Large intestine (tissue), 3 donors: ENCODE data around the gene BOC. TPM values are rescaled to one million over a fixed set of nuclear protein-coding genes. Genes with fewer than 3 reads are reported as not detected.

Experiments
- DNase-seq, 2 donors: peaks; one replicate each; pipeline versions ENCODE4 v3.0.0 to v3.0.0-alpha.2; 2013
- H3K27ac ChIP-seq: one replicate; pipeline ENCODE4 v1.5.1; 2013; ENCODE audit warnings: low read length
- H3K27me3 ChIP-seq: 2 replicates; pipeline ENCODE4 v1.6.1; 2013; ENCODE audit warnings: low read length; ENCODE audit not compliant: control insufficient read depth, insufficient read depth
- H3K36me3 ChIP-seq: 2 replicates; pipeline ENCODE4 v1.6.1; 2013; ENCODE audit warnings: low read length; ENCODE audit not compliant: control insufficient read depth, insufficient read depth
- H3K4me1 ChIP-seq: one replicate; pipeline ENCODE4 v1.6.1; 2013; ENCODE audit warnings: low read length; ENCODE audit not compliant: control insufficient read depth, insufficient read depth
- H3K4me3 ChIP-seq: one replicate; pipeline ENCODE4 v1.5.1; 2013; ENCODE audit warnings: low read length
- H3K9me3 ChIP-seq: one replicate; pipeline ENCODE4 v1.6.1; 2013; ENCODE audit warnings: mild to moderate bottlenecking, low read depth, low read length, moderate library complexity; ENCODE audit not compliant: control insufficient read depth
- WGBS: methylation state at CpG from one replicate; pipeline ENCODE4 v1.1.5; 2013; ENCODE audit warnings: low lambda C conversion rate; ENCODE audit not compliant: insufficient coverage; 5-methylcytosine and 5-hydroxymethylcytosine counted together
- polyA plus RNA-seq: library from polyadenylated mRNA; unstranded; fragments of 120-200 nt; gene quantifications from one replicate; pipeline ENCODE4 v1.2.1, GENCODE V29; 2013

The BOC gene
- polyA plus RNA-seq, 1 donor, result 14.7 TPM

GRCh38 chr3:113213896-113214587 is 2.7 kb downstream of the BOC start:
- Histone ChIP-seq H3K27me3 (peaks cover 52% of the 10 kb centered on the region), H3K4me3 (no peak overlapping the region), H3K27ac (no peak overlapping the region), H3K9me3 (no peaks in the 10 kb centered on the region), H3K4me1 (no peaks in the 10 kb centered on the region), H3K36me3 (peaks cover 8% of the 10 kb centered on the region)
- 83% methylated on average over 1 of the region's 7 CpGs for WGBS
- no peak for DNase-seq

- Histone ChIP-seq H3K36me3 (peaks cover 9% of the 10 kb centered on the region), H3K9me3 (no peaks in the 10 kb centered on the region), H3K4me1 (no peaks in the 10 kb centered on the region), H3K27ac (no peak overlapping the region), H3K4me3 (no peak overlapping the region), H3K27me3 (peaks cover 51% of the 10 kb centered on the region)
- WGBS, result 40% methylated on average over 1 of the region's 2 CpGs
- no peak for DNase-seq
Measured at GRCh38 chr3:113214917-113215595, 3.7 kb downstream of the BOC start.

GRCh38 chr3:113216393-113216792 is 5.0 kb downstream of the BOC start:
- DNase-seq, result no peak
- H3K4me1 ChIP-seq, result no peaks in the 10 kb centered on the region
- H3K27ac ChIP-seq, result no peak overlapping the region
- peaks cover 11% of the 10 kb centered on the region for H3K36me3 ChIP-seq
- H3K4me3 ChIP-seq, result no peak overlapping the region
- peaks cover 40% of the 10 kb centered on the region for H3K27me3 ChIP-seq
- no peaks in the 10 kb centered on the region for H3K9me3 ChIP-seq
- WGBS, result no CpG with 5 or more reads among the region's 5 CpGs

- Histone ChIP-seq H3K4me3 (no peak overlapping the region), H3K9me3 (no peaks in the 10 kb centered on the region), H3K27me3 (peaks cover 30% of the 10 kb centered on the region), H3K36me3 (peaks cover 11% of the 10 kb centered on the region), H3K27ac (no peak overlapping the region), H3K4me1 (no peaks in the 10 kb centered on the region)
- no peak for DNase-seq
- no CpG with 5 or more reads among the region's 10 CpGs for WGBS
Measured at GRCh38 chr3:113218011-113218680, 6.8 kb downstream of the BOC start.

- no CpG with 5 or more reads among the region's 1 CpG for WGBS
Measured at GRCh38 chr3:113218681-113219045, 7.3 kb downstream of the BOC start.

GRCh38 chr3:113219605-113220300 is 8.4 kb downstream of the BOC start:
- H3K27ac ChIP-seq, result no peak overlapping the region
- WGBS, result no CpG with 5 or more reads among the region's 6 CpGs
- H3K27me3 ChIP-seq, result peaks cover 21% of the 10 kb centered on the region
- DNase-seq, result no peak
- H3K9me3 ChIP-seq, result no peaks in the 10 kb centered on the region
- H3K4me3 ChIP-seq, result no peak overlapping the region
- H3K36me3 ChIP-seq, result peaks cover 11% of the 10 kb centered on the region
- H3K4me1 ChIP-seq, result no peaks in the 10 kb centered on the region

More at GRCh38 chr3:113218681-113219045, 7.3 kb downstream of the BOC start:
- Histone ChIP-seq H3K36me3 (peaks cover 11% of the 10 kb centered on the region), H3K9me3 (no peaks in the 10 kb centered on the region), H3K27ac (no peak overlapping the region), H3K4me3 (no peak overlapping the region), H3K4me1 (no peaks in the 10 kb centered on the region), H3K27me3 (peaks cover 25% of the 10 kb centered on the region)
- DNase-seq, result no peak

- DNase-seq, result no peak
- Histone ChIP-seq H3K36me3 (peaks cover 11% of the 10 kb centered on the region), H3K4me3 (no peak overlapping the region), H3K9me3 (no peaks in the 10 kb centered on the region), H3K27me3 (peaks cover 13% of the 10 kb centered on the region), H3K4me1 (no peaks in the 10 kb centered on the region), H3K27ac (no peak overlapping the region)
- WGBS, result no CpG with 5 or more reads among the region's 5 CpGs
Measured at GRCh38 chr3:113220721-113221120, 9.4 kb downstream of the BOC start.

- no peak overlapping the region for H3K27ac ChIP-seq
- WGBS, result 60% methylated on average over 1 of the region's 2 CpGs
- peaks cover 10% of the 10 kb centered on the region for H3K27me3 ChIP-seq
- peaks cover 8% of the 10 kb centered on the region for H3K36me3 ChIP-seq
- H3K4me1 ChIP-seq, result no peaks in the 10 kb centered on the region
- no peaks in the 10 kb centered on the region for H3K9me3 ChIP-seq
- no peak for DNase-seq
- no peak overlapping the region for H3K4me3 ChIP-seq
Measured at GRCh38 chr3:113221721-113222257, 10.4 kb downstream of the BOC start.

GRCh38 chr3:113222451-113223086 is 11.2 kb downstream of the BOC start:
- DNase-seq, result no peak
- no CpG with 5 or more reads among the region's 10 CpGs for WGBS

More at GRCh38 chr3:113222451-113223086, 11.2 kb downstream of the BOC start:
- H3K9me3 ChIP-seq, result no peaks in the 10 kb centered on the region
- no peak overlapping the region for H3K27ac ChIP-seq
- peaks cover 5% of the 10 kb centered on the region for H3K36me3 ChIP-seq
- no peaks in the 10 kb centered on the region for H3K4me1 ChIP-seq
- no peak overlapping the region for H3K4me3 ChIP-seq
- peaks cover 10% of the 10 kb centered on the region for H3K27me3 ChIP-seq
